NCI-H446 treated with DMSO at 0.1 percent for 48 hours (cell line): ENCODE results near the gene SLC26A8.
A peak's percentile ranks its signal among the peaks of the same experiment; 100 is the strongest.
"Not testable (repeated sequence)": the region's sequence is repeated elsewhere in the genome, so short reads cannot be mapped to it uniquely, and the experiment has no call there.

ENCODE experiments used
- DNase-seq: peaks from one replicate; lab custom pipeline; 2025; lab: John Stamatoyannopoulos, UW

Gene SLC26A8

GRCh38 chr6:36050947-36051710 lies 26.7 kb upstream of the SLC26A8 start:
- DNase-seq, result no peak

DNA sequence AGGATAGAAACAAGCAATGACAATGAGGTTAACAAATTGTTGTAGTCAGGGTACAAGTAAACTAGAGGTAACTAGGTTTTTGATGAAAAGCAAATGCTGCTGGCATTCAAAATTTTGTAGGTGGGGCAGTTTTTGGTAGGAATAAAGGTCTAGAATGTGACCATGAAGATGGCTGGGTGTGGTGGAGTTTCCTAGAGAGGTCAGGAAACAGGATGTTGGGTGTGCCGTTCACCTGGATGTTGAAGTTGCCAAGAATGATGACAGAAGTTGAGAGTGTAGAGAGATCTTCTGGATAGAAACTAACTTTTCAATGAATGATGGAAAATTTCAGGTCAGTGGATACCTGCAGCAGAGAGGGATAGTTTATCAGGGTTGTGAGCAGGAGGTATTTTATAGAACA lies 25.9 kb upstream of the SLC26A8 start:
- no peak for DNase-seq

DNA sequence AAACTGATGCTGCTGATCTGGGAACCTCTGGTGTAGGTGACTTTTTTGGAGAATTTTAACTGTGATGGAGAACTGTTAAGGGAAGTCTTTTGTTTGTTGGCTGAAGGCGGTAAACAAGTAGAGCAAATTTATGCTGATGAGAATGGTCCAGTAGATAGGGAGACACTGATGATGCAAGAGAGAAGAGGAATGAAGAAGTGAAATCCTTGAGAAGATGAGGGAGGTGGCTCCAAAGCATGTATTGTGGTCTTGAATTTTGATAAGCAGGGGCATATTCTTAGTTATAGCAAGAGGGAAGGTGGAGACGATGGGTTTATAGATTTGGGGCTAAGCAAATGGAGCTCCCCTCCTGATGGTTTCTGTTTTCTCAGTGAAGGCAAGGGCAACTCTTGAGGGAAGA lies 25.1 kb upstream of the SLC26A8 start:
- no peak for DNase-seq

GRCh38 chr6:36042618-36043260 lies 18.3 kb upstream of the SLC26A8 start:
- no peak for DNase-seq

- no peak for DNase-seq
Observed at GRCh38 chr6:36040958-36041357, 16.5 kb upstream of the SLC26A8 start.

- DNase-seq, result no peak
Observed at GRCh38 chr6:36039112-36039511, 14.7 kb upstream of the SLC26A8 start.

- no peak for DNase-seq
Observed at GRCh38 chr6:36038120-36038876, 13.9 kb upstream of the SLC26A8 start.

DNA sequence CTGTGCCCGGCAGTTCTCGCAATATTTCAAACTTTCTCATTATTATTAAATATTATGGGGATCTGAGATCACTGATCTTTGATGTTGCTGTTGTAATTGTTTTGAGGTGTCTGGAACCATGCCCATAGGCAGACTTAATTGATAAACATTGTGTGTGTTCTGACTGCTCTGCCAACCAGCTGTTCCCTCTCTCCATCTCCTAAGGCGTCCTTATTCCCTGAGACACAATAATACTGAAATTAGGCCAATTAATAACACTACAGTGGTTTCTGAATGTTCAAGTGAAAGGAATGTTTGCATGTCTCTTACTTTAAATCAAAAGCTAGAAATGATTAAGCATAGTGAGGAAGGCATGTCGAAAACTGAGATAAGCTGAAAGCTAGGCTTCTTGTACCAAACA lies 10.8 kb upstream of the SLC26A8 start:
- DNase-seq, result no peak

GRCh38 chr6:36034441-36034840 lies 10.0 kb upstream of the SLC26A8 start:
- no peak for DNase-seq

GRCh38 chr6:36033935-36034334 lies 9.5 kb upstream of the SLC26A8 start:
- DNase-seq, result no peak

GRCh38 chr6:36033144-36033543 lies 8.7 kb upstream of the SLC26A8 start:
- not testable (repeated sequence) for DNase-seq

GRCh38 chr6:36032261-36032660 lies 7.8 kb upstream of the SLC26A8 start:
- DNase-seq, result no peak

DNA sequence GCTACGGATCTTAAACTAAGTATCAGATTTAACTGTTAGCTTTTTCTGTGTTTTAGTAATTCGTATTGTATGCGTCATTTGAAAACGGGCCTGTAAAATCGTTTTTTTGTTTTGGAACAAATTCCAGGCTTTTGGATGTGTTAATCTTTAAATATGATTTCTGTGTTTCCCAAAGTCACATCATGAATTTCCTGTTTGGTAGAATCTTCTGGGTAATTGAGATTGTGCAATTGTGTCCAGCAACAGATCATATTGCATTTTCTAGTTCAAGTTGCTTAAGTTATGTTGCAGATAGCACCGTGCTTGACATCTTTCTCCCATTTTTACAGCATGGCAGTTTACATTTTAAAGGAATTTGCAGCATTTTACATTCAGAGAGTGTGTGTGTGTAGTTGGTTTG lies 5.0 kb upstream of the SLC26A8 start:
- no peak for DNase-seq

GRCh38 chr6:36028877-36029324 lies 4.5 kb upstream of the SLC26A8 start:
- DNase-seq, result peak; percentile 32

GRCh38 chr6:36028088-36028876 lies 3.8 kb upstream of the SLC26A8 start:
- DNase-seq, result no peak

DNA sequence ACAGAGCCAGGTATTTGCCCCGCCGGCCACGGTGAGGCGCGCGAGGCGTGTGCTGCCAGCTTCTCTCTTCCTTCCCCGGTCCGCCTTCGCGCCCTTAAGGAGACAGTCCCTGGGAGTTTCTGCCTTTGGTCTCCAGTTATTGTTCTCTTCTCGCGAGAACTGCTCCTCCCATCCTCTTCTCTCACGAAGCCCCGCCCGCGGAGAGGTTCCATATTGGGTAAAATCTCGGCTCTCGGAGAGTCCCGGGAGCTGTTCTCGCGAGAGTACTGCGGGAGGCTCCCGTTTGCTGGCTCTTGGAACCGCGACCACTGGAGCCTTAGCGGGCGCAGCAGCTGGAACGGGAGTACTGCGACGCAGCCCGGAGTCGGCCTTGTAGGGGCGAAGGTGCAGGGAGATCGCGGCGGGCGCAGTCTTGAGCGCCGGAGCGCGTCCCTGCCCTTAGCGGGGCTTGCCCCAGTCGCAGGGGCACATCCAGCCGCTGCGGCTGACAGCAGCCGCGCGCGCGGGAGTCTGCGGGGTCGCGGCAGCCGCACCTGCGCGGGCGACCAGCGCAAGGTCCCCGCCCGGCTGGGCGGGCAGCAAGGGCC lies 3.2 kb upstream of the SLC26A8 start, which contains the start of gene MAPK14:
Gene MAPK14, plus strand, starts transcription at position 308 of the 587 bp plus-strand sequence. CDS start 350 bp downstream, outside the sequence.
- peak; percentile 99 for DNase-seq

DNA sequence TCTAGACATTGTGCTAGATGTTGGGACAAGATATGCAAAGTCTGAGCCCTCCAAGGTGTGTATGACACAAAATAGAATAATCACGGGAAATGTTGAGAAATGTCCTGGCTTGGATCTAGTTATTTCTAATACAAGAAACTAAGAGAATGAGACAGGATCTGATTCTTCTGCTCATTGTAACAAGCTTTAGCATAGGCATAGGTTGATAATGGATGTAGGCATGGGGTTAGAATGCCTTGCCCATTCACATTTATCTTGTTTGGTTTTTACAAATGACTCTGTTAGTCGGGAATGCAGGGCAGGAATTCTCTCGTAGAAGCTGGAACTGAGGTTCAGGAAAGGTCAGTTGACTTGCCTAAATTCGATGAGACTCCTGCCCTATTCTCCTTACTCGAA lies 1.5 kb upstream of the SLC26A8 start:
- DNase-seq, result no peak

GRCh38 chr6:36025260-36025931 lies 955 bp upstream of the SLC26A8 start:
- DNase-seq, result no peak

DNA sequence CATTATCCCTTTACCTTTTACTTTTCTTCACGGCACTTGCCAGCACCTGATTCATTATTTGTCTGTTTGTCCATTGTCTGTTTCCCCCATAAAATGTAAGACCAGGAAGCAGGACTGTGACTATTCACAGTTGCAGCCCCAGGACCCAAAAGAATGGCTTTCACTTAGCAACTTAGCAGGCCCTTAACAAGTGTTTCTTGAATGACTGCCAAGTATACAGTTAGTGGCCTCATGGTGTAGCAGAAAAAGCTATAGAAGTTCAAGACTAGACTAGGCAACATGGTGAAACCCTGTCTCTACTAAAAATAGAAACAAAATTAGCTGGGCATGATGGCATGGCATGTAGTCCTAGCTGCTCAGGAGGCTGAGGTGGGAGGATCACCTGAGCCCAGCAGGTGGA lies 4.3 kb downstream of the SLC26A8 start:
- no peak for DNase-seq

- DNase-seq, result no peak
Observed at GRCh38 chr6:36019167-36019566, 5.3 kb downstream of the SLC26A8 start.

DNA sequence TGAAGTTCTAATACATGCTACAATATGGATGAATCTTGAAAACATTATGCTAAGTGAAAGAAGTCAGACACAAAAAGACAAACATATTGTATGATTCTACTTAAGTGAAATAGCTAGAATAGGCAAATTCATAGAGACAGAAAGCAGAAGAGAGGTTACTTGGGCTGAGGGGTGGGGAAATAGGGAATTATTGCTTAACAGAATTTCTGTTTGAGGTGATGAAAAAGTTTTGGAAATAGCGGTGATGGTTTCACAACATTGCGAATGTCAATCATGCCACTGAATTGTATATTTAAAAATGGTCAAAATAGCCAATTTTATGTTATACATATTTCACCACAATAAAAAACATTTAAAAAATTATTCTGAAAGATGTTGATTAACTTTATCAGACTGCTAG lies 6.1 kb downstream of the SLC26A8 start:
- no peak for DNase-seq
